Measurements from ENCODE around the gene CCDC122.

The CCDC122 gene

GRCh38 chr13:43799191-43799590 lies 80.3 kb downstream of the CCDC122 start:
- Histone ChIP-seq H3K27ac (ENCODE audit: low read length) (no peak overlapping the region), H3K4me1 (ENCODE audit: low read length) (peaks cover 26% of the 10 kb centered on the region), H3K9ac (ENCODE audit: low read length) (no peak overlapping the region)

DNA sequence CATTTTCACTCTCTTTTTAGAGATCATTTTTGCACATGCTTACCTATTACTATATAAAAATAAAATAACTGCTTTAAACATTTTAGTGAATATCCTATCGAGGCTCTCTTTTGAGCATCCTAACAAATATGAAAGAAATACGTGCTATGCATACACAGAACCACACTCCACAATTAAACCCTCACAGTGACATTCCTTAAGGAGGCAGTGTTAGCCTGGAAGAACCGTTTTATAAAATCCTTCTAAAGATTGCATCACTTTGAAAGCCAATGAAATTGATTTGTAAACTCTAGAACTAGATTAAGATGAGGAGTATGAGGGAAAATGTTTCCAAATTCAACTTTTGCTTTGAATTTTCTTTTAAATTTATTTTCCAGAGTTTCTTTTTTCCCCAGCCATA lies 81.7 kb downstream of the CCDC122 start:
- Histone ChIP-seq H3K79me2 (ENCODE audit: low read length) (no peaks in the 10 kb centered on the region), H3K4me3 (ENCODE audit: low read length) (no peak overlapping the region), H4K20me1 (ENCODE audit: insufficient read depth, low read length) (no peaks in the 10 kb centered on the region), H3K4me1 (ENCODE audit: low read length) (peaks cover 25% of the 10 kb centered on the region), H3K27me3 (ENCODE audit: low read depth, low read length) (no peaks in the 10 kb centered on the region), H3K27ac (ENCODE audit: low read length) (no peak overlapping the region), H3K9ac (ENCODE audit: low read length) (no peak overlapping the region), H3K36me3 (replicated peaks; ENCODE audit: low read depth, low read length) (no peaks in the 10 kb centered on the region), H3K4me2 (ENCODE audit: low read length) (no peak overlapping the region), H3K9me3 (ENCODE audit: insufficient read depth, low read length) (no peaks in the 10 kb centered on the region), H2AFZ (ENCODE audit: low read depth, low read length) (no peak overlapping the region)
- TF ChIP-seq EZH2phosphoT487 (IDR thresholded peaks at IDR 0.05; ENCODE audit: low read depth), result no peak

More at GRCh38 chr13:43799191-43799590, 80.3 kb downstream of the CCDC122 start:
- Histone ChIP-seq H4K20me1 (ENCODE audit: insufficient read depth, low read length) (no peaks in the 10 kb centered on the region), H3K4me3 (ENCODE audit: low read length) (no peak overlapping the region), H3K36me3 (replicated peaks; ENCODE audit: low read depth, low read length) (no peaks in the 10 kb centered on the region), H3K27me3 (ENCODE audit: low read depth, low read length) (no peaks in the 10 kb centered on the region), H2AFZ (ENCODE audit: low read depth, low read length) (no peak overlapping the region), H3K79me2 (ENCODE audit: low read length) (no peaks in the 10 kb centered on the region), H3K9me3 (ENCODE audit: insufficient read depth, low read length) (no peaks in the 10 kb centered on the region), H3K4me2 (ENCODE audit: low read length) (no peak overlapping the region)
- TF ChIP-seq, protein P1, sequence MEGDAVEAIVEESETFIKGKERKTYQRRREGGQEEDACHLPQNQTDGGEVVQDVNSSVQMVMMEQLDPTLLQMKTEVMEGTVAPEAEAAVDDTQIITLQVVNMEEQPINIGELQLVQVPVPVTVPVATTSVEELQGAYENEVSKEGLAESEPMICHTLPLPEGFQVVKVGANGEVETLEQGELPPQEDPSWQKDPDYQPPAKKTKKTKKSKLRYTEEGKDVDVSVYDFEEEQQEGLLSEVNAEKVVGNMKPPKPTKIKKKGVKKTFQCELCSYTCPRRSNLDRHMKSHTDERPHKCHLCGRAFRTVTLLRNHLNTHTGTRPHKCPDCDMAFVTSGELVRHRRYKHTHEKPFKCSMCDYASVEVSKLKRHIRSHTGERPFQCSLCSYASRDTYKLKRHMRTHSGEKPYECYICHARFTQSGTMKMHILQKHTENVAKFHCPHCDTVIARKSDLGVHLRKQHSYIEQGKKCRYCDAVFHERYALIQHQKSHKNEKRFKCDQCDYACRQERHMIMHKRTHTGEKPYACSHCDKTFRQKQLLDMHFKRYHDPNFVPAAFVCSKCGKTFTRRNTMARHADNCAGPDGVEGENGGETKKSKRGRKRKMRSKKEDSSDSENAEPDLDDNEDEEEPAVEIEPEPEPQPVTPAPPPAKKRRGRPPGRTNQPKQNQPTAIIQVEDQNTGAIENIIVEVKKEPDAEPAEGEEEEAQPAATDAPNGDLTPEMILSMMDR (IDR thresholded peaks at IDR 0.05; ENCODE audit: low read depth, low read length), result no peak
- TF ChIP-seq EZH2phosphoT487 (IDR thresholded peaks at IDR 0.05; ENCODE audit: low read depth), result no peak

- H3K9me3 ChIP-seq (ENCODE audit: insufficient read depth, low read length), result no peaks in the 10 kb centered on the region
- no peaks in the 10 kb centered on the region for H3K79me2 ChIP-seq (ENCODE audit: low read length)
- H3K4me2 ChIP-seq (ENCODE audit: low read length), result peak overlapping the region; percentile 10; the same call in 1 of the 2 replicates
- no peaks in the 10 kb centered on the region for H3K36me3 ChIP-seq (replicated peaks; ENCODE audit: low read depth, low read length)
- H3K27ac ChIP-seq (ENCODE audit: low read length), result no peak overlapping the region
- H3K4me1 ChIP-seq (ENCODE audit: low read length), result peaks cover 25% of the 10 kb centered on the region
- no peaks in the 10 kb centered on the region for H4K20me1 ChIP-seq (ENCODE audit: insufficient read depth, low read length)
- TF ChIP-seq, protein P1 (IDR thresholded peaks at IDR 0.05; ENCODE audit: low read depth, low read length), result no peak
- TF ChIP-seq EZH2phosphoT487 (IDR thresholded peaks at IDR 0.05; ENCODE audit: low read depth), result no peak
- no peak overlapping the region for H2AFZ ChIP-seq (ENCODE audit: low read depth, low read length)
- H3K4me3 ChIP-seq (ENCODE audit: low read length), result no peak overlapping the region
- no peaks in the 10 kb centered on the region for H3K27me3 ChIP-seq (ENCODE audit: low read depth, low read length)
- H3K9ac ChIP-seq (ENCODE audit: low read length), result no peak overlapping the region
Observed at GRCh38 chr13:43797159-43797558, 82.4 kb downstream of the CCDC122 start.

DNA sequence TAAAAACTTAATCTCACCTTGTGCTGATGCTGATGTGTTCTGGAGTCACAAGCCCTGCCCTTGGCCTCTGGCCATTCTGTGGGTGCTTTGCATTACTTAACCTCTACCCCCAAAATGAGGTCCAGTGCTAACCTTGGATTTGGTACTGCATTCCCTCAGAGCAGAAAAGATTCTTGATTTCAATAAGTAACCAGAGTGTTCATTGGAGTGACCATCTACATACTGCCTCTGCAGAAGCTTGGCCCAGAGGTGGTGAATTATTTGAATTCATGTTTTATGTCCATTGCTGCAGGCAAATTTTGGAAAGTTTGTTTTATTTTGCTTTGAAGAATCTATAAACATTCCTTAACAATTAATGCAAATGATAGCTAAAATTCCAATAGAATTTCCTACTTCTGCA lies 85.1 kb downstream of the CCDC122 start:
- Histone ChIP-seq H4K20me1 (ENCODE audit: insufficient read depth, low read length) (no peaks in the 10 kb centered on the region), H3K9ac (ENCODE audit: low read length) (no peak overlapping the region), H3K4me1 (ENCODE audit: low read length) (peaks cover 25% of the 10 kb centered on the region), H3K4me3 (ENCODE audit: low read length) (no peak overlapping the region), H3K4me2 (ENCODE audit: low read length) (no peak overlapping the region), H3K36me3 (replicated peaks; ENCODE audit: low read depth, low read length) (no peaks in the 10 kb centered on the region), H3K27ac (ENCODE audit: low read length) (no peak overlapping the region), H3K27me3 (ENCODE audit: low read depth, low read length) (no peaks in the 10 kb centered on the region), H3K79me2 (ENCODE audit: low read length) (no peaks in the 10 kb centered on the region), H2AFZ (ENCODE audit: low read depth, low read length) (no peak overlapping the region), H3K9me3 (ENCODE audit: insufficient read depth, low read length) (no peaks in the 10 kb centered on the region)
- no peak for TF ChIP-seq EZH2phosphoT487 (IDR thresholded peaks at IDR 0.05; ENCODE audit: low read depth)
- TF ChIP-seq, protein P1 (IDR thresholded peaks at IDR 0.05; ENCODE audit: low read depth, low read length), result no peak
